K562 (cell line): ENCODE data around the gene ENDOG. TPM values are rescaled to one million over a fixed set of nuclear protein-coding genes. Genes with fewer than 3 reads are reported as not detected.
A peak's percentile ranks its signal among the peaks of the same experiment; 100 is the strongest.

ENCODE experiments used
- ATAC-seq: fragments of 200-7000 bp; cut with Tn5 transposase; 3 replicates; pipeline ENCODE4 v1.9.1; 2020; ENCODE audit warnings: moderate library complexity
- BruUV-seq: library from RNA; stranded (reverse); fragments of 400-500 nt; replicated peaks from 2 replicates; lab custom pipeline; 2021; lab: Mats Ljungman, UMichigan
- CTCF ChIA-PET: fragments of 300-600 bp; formaldehyde crosslinking; extraction: SDS; loops from one replicate; lab custom pipeline; 2021; ENCODE audit warnings: low intra/inter-chr PET ratio; lab: Yijun Ruan, JAX
- POLR2A ChIA-PET: fragments of 300-600, 350-650 bp; sonication (Branson Sonifier 250); formaldehyde crosslinking; extraction: SDS; loops from one replicate; lab custom pipeline; 2021; ENCODE audit warnings: antibody characterized with exemption, inconsistent platforms; lab: Yijun Ruan, JAX
- DNase-seq, 4 experiments: peaks; one replicate each; pipeline versions ENCODE4 v3.0.0 to v3.0.0-alpha.2; 2011 to 2018; ENCODE audit warnings: low spot score in 3 of 4, mixed read lengths in 3 of 4; ENCODE audit errors: extremely low read depth in 1 of 4
- FAIRE-seq: peaks from 2 replicates; lab custom pipeline; 2011; peaks lifted over from hg19 to GRCh38; lab: Jason Lieb, UNC
- H2AFZ ChIP-seq: 2 replicates; pipeline ENCODE4 v1.6.0; 2011; ENCODE audit warnings: low read depth, low read length, control low read depth, inconsistent platforms
- H3K27ac ChIP-seq: fragments of 200-600 bp; 3 replicates; pipeline ENCODE4 v1.8.0; 2011; ENCODE audit warnings: low read depth, mild to moderate bottlenecking, control low read depth, inconsistent platforms, low read length, moderate library complexity, mixed read lengths; ENCODE audit errors: extremely low read depth
- H3K27me3 ChIP-seq, 2 experiments: fragments of 300-600 bp in 1 of 2; 2 replicates in 1 of 2; 3 replicates in 1 of 2; pipeline versions ENCODE4 v1.6.0 to v1.8.0; 2011; ENCODE audit warnings: inconsistent platforms in 2 of 2, low read length in 2 of 2, mild to moderate bottlenecking in 1 of 2, mixed read lengths in 1 of 2, moderate library complexity in 1 of 2; ENCODE audit not compliant: control insufficient read depth in 2 of 2, insufficient read depth in 2 of 2
- H3K36me3 ChIP-seq: fragments of 300-600 bp; 3 replicates; pipeline ENCODE4 v1.8.0; 2011; ENCODE audit warnings: mild to moderate bottlenecking, low read length, inconsistent platforms; ENCODE audit not compliant: control insufficient read depth, insufficient read depth
- H3K4me1 ChIP-seq, 2 experiments: fragments of 200-600 bp in 1 of 2; replicated peaks in 1 of 2; 2 replicates in 1 of 2; 3 replicates in 1 of 2; pipeline versions ENCODE4 v1.5.1 to v1.8.0; 2011; ENCODE audit warnings: inconsistent platforms in 2 of 2, low read length in 2 of 2, mild to moderate bottlenecking in 1 of 2, mixed read lengths in 1 of 2, moderate library complexity in 1 of 2; ENCODE audit not compliant: control insufficient read depth in 2 of 2, insufficient read depth in 2 of 2
- H3K4me2 ChIP-seq: 2 replicates; pipeline ENCODE4 v1.6.1; 2011; ENCODE audit warnings: low read length, control low read depth, inconsistent platforms, mixed read lengths; ENCODE audit not compliant: insufficient read depth
- H3K4me3 ChIP-seq: fragments of 200-600 bp; sonication (generic), shearing (Covaris generic); 2 replicates; pipeline ENCODE4 v1.5.1; 2016; ENCODE audit warnings: control low read depth, inconsistent platforms
- H3K79me2 ChIP-seq: fragments of 200-600 bp; 3 replicates; pipeline ENCODE4 v1.8.0; 2011; ENCODE audit warnings: low read length, inconsistent platforms; ENCODE audit not compliant: control insufficient read depth, insufficient read depth
- H3K9ac ChIP-seq, 2 experiments: 2 replicates each; pipeline versions ENCODE4 v1.6.0 to v1.6.1; 2011; ENCODE audit warnings: low read depth in 2 of 2, low read length in 2 of 2, control low read depth in 1 of 2, inconsistent platforms in 1 of 2, mild to moderate bottlenecking in 1 of 2, mixed read lengths in 1 of 2; ENCODE audit not compliant: insufficient read depth in 1 of 2
- H3K9me1 ChIP-seq: one replicate; pipeline ENCODE4 v1.6.0; 2011; ENCODE audit warnings: inconsistent platforms, mild to moderate bottlenecking, low read length, moderate library complexity; ENCODE audit not compliant: control insufficient read depth, insufficient read depth
- H3K9me3 ChIP-seq: replicated peaks from 2 replicates; pipeline ENCODE4 v1.5.1; 2011; ENCODE audit warnings: low read depth, low read length, inconsistent platforms; ENCODE audit not compliant: control insufficient read depth, insufficient read depth
- H4K20me1 ChIP-seq: replicated peaks from 2 replicates; pipeline ENCODE4 v1.6.1; 2011; ENCODE audit warnings: low read length, inconsistent platforms, mixed read lengths; ENCODE audit not compliant: control insufficient read depth, insufficient read depth
- ARNT ChIP-seq, 2 experiments: fragments of 450-650 bp; IDR thresholded peaks; 2 replicates each; pipeline ENCODE4 v1.6.1; 2016; ENCODE audit warnings: mild to moderate bottlenecking in 1 of 2
- ILF3 ChIP-seq: fragments of 450-650 bp; IDR thresholded peaks from 2 replicates; pipeline ENCODE4 v1.6.1; 2018; ENCODE audit warnings: antibody characterized with exemption, mild to moderate bottlenecking, moderate library complexity, borderline replicate concordance
- LARP7 ChIP-seq: fragments of 450-650 bp; IDR thresholded peaks from 2 replicates; pipeline ENCODE4 v1.6.1; 2016
- NBN ChIP-seq: fragments of 450-650 bp; IDR thresholded peaks from 2 replicates; pipeline ENCODE4 v1.6.1; 2016; ENCODE audit warnings: low read depth, mild to moderate bottlenecking
- NR2C1 ChIP-seq, 2 experiments: fragments of 450-650 bp; IDR thresholded peaks; 2 replicates each; pipeline ENCODE4 v1.6.1; 2017; ENCODE audit warnings: mild to moderate bottlenecking in 2 of 2, antibody characterized with exemption in 1 of 2, inconsistent platforms in 1 of 2, missing compliant biosample characterization in 1 of 2, missing genetic modification characterization in 1 of 2
- OTX1 ChIP-seq: fragments of 450-650 bp; formaldehyde crosslinking; IDR thresholded peaks from 2 replicates; pipeline ENCODE4 v1.4.0; 2022; ENCODE audit warnings: mild to moderate bottlenecking
- SETDB1 ChIP-seq: IDR thresholded peaks from one replicate; pipeline ENCODE4 v1.6.1; 2012; ENCODE audit warnings: low read length, control low read depth, inconsistent platforms
- THRAP3 ChIP-seq: fragments of 450-650 bp; IDR thresholded peaks from 2 replicates; pipeline ENCODE4 v1.6.1; 2016; ENCODE audit warnings: mild to moderate bottlenecking, inconsistent platforms, borderline replicate concordance
- WHSC1 ChIP-seq: IDR thresholded peaks from one replicate; pipeline ENCODE4 v1.6.1; 2012; ENCODE audit warnings: low read length, control low read depth, inconsistent platforms
- ZNF3 ChIP-seq: fragments of 250-450 bp; sonication (Bioruptor Pico); IDR thresholded peaks from 2 replicates; pipeline ENCODE4 v1.5.0; 2021; ENCODE audit warnings: mild to moderate bottlenecking, moderate library complexity
- ZNF436 ChIP-seq: fragments of 250-450, 450-650 bp; sonication (Bioruptor Pico); formaldehyde crosslinking; IDR thresholded peaks from 2 replicates; pipeline ENCODE4 v1.7.0; 2020; ENCODE audit warnings: mild to moderate bottlenecking
- ZNF512 ChIP-seq: IDR thresholded peaks from 2 replicates; pipeline ENCODE4 v1.6.1; 2016; ENCODE audit warnings: missing genetic modification characterization, missing compliant biosample characterization
- WGBS: fragments of 100-300 bp; shearing (Covaris generic); methylation state at CpG from one replicate; pipeline ENCODE4 v1.1.6; 2016; ENCODE audit warnings: low coverage, mixed read lengths; ENCODE audit not compliant: insufficient coverage; ENCODE audit errors: missing lambda C conversion rate; 5-methylcytosine and 5-hydroxymethylcytosine counted together
- in situ Hi-C: fragments of 300-500 bp; cut with MboI; formaldehyde crosslinking; loops from 4 replicates; pipeline ENCODE4 v1.15.0; 2018; ENCODE audit warnings: inconsistent platforms, mixed read lengths
- intact Hi-C: fragments of 100-400 bp; cut with micrococcal nuclease; formaldehyde crosslinking; loops from 2 replicates; pipeline ENCODE4 v1.14.2; 2022
- polyA plus RNA-seq, 8 experiments: library from polyadenylated mRNA; depleted of rRNA in 4 of 8; stranded (reverse) in 5 of 8; unstranded in 3 of 8; fragments of >200 nt; fragmentation: Nextera tagmentation in 2 of 8; fragmentation: Illumina TruSeq in 1 of 8; extraction: Ambion mirVana in 2 of 8; extraction: Trizol in 1 of 8; gene quantifications; 2 replicates each; pipeline versions ENCODE4 v1.2.1 to v1.2.3, GENCODE V29; 2011 to 2014; ENCODE audit warnings: inconsistent platforms in 1 of 8, missing spikeins in 1 of 8
- total RNA-seq, 7 experiments: library from RNA; depleted of rRNA in 6 of 7; stranded (reverse); fragments of >200 nt in 6 of 7; fragmentation: Illumina TruSeq in 2 of 7; extraction: Trizol in 2 of 7; gene quantifications; 2 replicates each; pipeline versions ENCODE4 v1.2.1 to v1.2.3, GENCODE V29; 2011 to 2021; ENCODE audit warnings: low replicate concordance in 1 of 7
- TF ChIP-seq, protein P1 (sequence below): fragments of 450-650 bp; conservative IDR thresholded peaks from 2 replicates; pipeline ENCODE4 v1.6.1; 2016; ENCODE audit warnings: missing genetic modification characterization, low read depth, mild to moderate bottlenecking, control low read depth, missing compliant biosample characterization

Gene ENDOG
- total and polyA plus RNA-seq, 9 of the 15 experiments (the other 6 are each of a cell fraction or from before 2014, with no cell fraction given) = 1.2 to 91.0 (median 25.5) TPM

DNA sequence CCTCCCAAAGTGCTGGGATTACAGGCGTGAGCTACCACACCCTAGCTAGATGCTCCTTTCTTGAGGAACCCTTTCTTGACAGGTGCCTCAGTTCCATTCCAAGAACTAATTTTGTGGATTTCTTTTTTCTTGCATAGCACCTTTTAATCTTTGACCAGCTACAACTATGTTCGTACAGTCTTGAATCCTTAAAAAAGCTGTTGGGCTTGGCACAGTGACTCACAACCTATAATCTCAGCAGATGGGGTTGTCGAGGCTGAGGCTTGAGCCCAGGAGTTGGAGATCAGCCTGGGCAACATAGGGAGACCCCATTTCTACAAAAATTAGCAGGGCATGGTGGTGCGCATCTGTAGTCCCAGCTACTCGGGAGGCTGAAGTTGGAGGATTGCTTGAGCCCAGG lies 45.3 kb upstream of the ENDOG start:
- Histone ChIP-seq H3K9me1 (no peaks in the 10 kb centered on the region), H3K79me2 (peaks cover 21% of the 10 kb centered on the region), H3K9me3 (no peaks in the 10 kb centered on the region), H3K27me3 (no peaks in the 10 kb centered on the region), H3K4me1 (peaks cover 13 to 16% of the 10 kb centered on the region in 2 experiments; a peak in 4 of 5 replicates), H4K20me1 (no peaks in the 10 kb centered on the region), H3K27ac (no peak overlapping the region), H3K9ac (no peak overlapping the region), H3K4me2 (no peak overlapping the region), H3K4me3 (no peak overlapping the region), H3K36me3 (no peaks in the 10 kb centered on the region; the same call in 2 of the 3 replicates), H2AFZ (no peak overlapping the region)
- POLR2A ChIA-PET = interaction anchor here (1.5 kb wide), 1 partner anchor 9 kb away, joined by 8 read pairs; no protein-coding TSS in a partner anchor
- in situ Hi-C loops (no loop called here), intact Hi-C loops (no loop called here)
- no peak for TF ChIP-seq SETDB1
- no peak for TF ChIP-seq ILF3
- TF ChIP-seq WHSC1 = no peak
- DNase-seq (no peak), ATAC-seq (no peak), FAIRE-seq (no peak)
- BruUV-seq = no TSS peak
- CTCF ChIA-PET = no interaction called here
- WGBS = 86% methylated on average over 5 of the region's 5 CpGs

GRCh38 chr9:128774804-128775203 lies 43.5 kb upstream of the ENDOG start:
- peaks cover 5 to 16% of the 10 kb centered on the region in 2 experiments; a peak in 3 of 5 replicates for H3K4me1 ChIP-seq
- no TSS peak for BruUV-seq
- no peak overlapping the region for H3K9ac ChIP-seq
- H3K4me3 ChIP-seq = no peak overlapping the region
- ChIA-PET CTCF (no interaction called here), POLR2A (no interaction called here)
- no peak overlapping the region for H3K27ac ChIP-seq
- no peaks in the 10 kb centered on the region for H3K9me3 ChIP-seq
- no peak for ATAC-seq
- H3K27me3 ChIP-seq = no peaks in the 10 kb centered on the region
- no peaks in the 10 kb centered on the region for H3K9me1 ChIP-seq
- no peak for DNase-seq
- no peak overlapping the region for H3K4me2 ChIP-seq
- H3K79me2 ChIP-seq = peaks cover 18% of the 10 kb centered on the region
- H4K20me1 ChIP-seq = no peaks in the 10 kb centered on the region
- no peak overlapping the region for H2AFZ ChIP-seq
- WGBS = 100% methylated on average over 1 of the region's 1 CpG
- in situ Hi-C loops (no loop called here), intact Hi-C loops (no loop called here)
- no peak for FAIRE-seq
- H3K36me3 ChIP-seq = no peaks in the 10 kb centered on the region; the same call in 2 of the 3 replicates
- TF ChIP-seq LARP7 (peak; percentile 51; the same call in 1 of the 2 replicates), ZNF3 (CRISPR knock-in tag) (no peak), THRAP3 (peak; percentile 65; the same call in 1 of the 2 replicates), OTX1 (CRISPR knock-in tag) (0 out of 2 replicates have a peak, but pooled peaks have one; percentile 28), NR2C1 (IDR thresholded peaks at IDR 0.05) (0 out of 2 replicates have a peak, but pooled peaks have one; percentile 11), NR2C1 (tag; IDR thresholded peaks at IDR 0.05) (no peak), ZNF436 (CRISPR knock-in tag) (no peak), NBN (peak; percentile 30; the same call in 1 of the 2 replicates), ZNF512 (tag) (peak; percentile 96), ARNT (IDR thresholded peaks at IDR 0.05) (peak in 1 of 2 experiments; percentile 32; a peak in 1 of 4 replicates)
- TF ChIP-seq, protein P1, sequence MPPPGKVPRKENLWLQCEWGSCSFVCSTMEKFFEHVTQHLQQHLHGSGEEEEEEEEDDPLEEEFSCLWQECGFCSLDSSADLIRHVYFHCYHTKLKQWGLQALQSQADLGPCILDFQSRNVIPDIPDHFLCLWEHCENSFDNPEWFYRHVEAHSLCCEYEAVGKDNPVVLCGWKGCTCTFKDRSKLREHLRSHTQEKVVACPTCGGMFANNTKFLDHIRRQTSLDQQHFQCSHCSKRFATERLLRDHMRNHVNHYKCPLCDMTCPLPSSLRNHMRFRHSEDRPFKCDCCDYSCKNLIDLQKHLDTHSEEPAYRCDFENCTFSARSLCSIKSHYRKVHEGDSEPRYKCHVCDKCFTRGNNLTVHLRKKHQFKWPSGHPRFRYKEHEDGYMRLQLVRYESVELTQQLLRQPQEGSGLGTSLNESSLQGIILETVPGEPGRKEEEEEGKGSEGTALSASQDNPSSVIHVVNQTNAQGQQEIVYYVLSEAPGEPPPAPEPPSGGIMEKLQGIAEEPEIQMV = peak; percentile 53; the same call in 1 of the 2 replicates
